Stimulated activated naive CD8-positive, alpha-beta T cell treated with anti-CD3 and anti-CD28 coated beads, Interleukin-15, Interleukin-2, amounts not matched to agents 100 ng/mL and 50 ng/mL, for 24 hours (primary cell): Measurements from ENCODE around the gene ATF1.
A peak's percentile ranks its signal among the peaks of the same experiment; 100 is the strongest.

Source experiments
- H3K27ac Mint-ChIP-seq: one replicate; pipeline ENCODE4 v1.8.0; 2021; ENCODE audit warnings: mild to moderate bottlenecking, mixed read lengths
- H3K27me3 Mint-ChIP-seq: one replicate; pipeline ENCODE4 v1.8.0; 2021; ENCODE audit warnings: mixed read lengths
- H3K36me3 Mint-ChIP-seq: one replicate; pipeline ENCODE4 v1.8.0; 2021; ENCODE audit warnings: low read depth, mixed read lengths
- H3K4me1 Mint-ChIP-seq: one replicate; pipeline ENCODE4 v1.8.0; 2021; ENCODE audit warnings: low read depth, mixed read lengths
- H3K4me3 Mint-ChIP-seq: one replicate; pipeline ENCODE4 v1.8.0; 2021; ENCODE audit warnings: mild to moderate bottlenecking, mixed read lengths
- H3K9me3 Mint-ChIP-seq: one replicate; pipeline ENCODE4 v1.8.0; 2021; ENCODE audit warnings: mixed read lengths

ATF1 gene

GRCh38 chr12:50763639-50764285 is at the start of gene ATF1:
Gene ATF1 (plus strand): TSS chr12:50764101. CDS start chr12:50780146, 16,045 bp downstream.
- Mint-ChIP-seq H3K9me3 (peaks cover 3% of the 10 kb centered on the region), H3K27ac (peak within 1 kb of the TSS; percentile 98), H3K27me3 (no peaks in the 10 kb centered on the region), H3K4me1 (peaks cover 44% of the 10 kb centered on the region), H3K36me3 (peaks cover 5% of the 10 kb centered on the region), H3K4me3 (peak within 1 kb of the TSS; percentile 96)

DNA sequence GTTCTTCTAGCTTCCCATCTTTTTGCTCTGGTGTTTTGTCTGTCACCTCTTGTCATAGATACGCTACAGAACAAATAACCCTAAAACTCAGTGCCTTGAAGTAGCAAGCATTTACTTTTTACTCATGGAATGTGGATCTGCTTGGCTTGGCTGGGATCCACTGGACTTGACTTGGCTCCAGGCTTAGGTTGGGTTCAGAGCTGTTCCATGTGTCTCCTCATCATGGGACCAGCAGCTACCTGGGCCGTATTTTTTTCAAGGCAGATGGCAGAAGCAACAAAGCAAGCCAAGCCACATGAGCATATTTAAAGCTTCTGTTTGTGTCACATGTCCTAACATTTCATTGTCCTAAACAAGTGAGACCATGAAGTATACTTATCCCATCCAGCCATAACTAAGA is 48.7 kb upstream of the ATF1 start:
- no peaks in the 10 kb centered on the region for H3K9me3 Mint-ChIP-seq
- H3K27me3 Mint-ChIP-seq: no peaks in the 10 kb centered on the region
- H3K36me3 Mint-ChIP-seq: peaks cover 50% of the 10 kb centered on the region
- H3K27ac Mint-ChIP-seq: no peak overlapping the region
- H3K4me1 Mint-ChIP-seq: no peaks in the 10 kb centered on the region
- no peak overlapping the region for H3K4me3 Mint-ChIP-seq

GRCh38 chr12:50718760-50719159 is 45.1 kb upstream of the ATF1 start:
- no peaks in the 10 kb centered on the region for H3K9me3 Mint-ChIP-seq

GRCh38 chr12:50720085-50720484 is 43.8 kb upstream of the ATF1 start:
- Mint-ChIP-seq H3K27ac (no peak overlapping the region), H3K27me3 (no peaks in the 10 kb centered on the region), H3K9me3 (no peaks in the 10 kb centered on the region), H3K36me3 (peaks cover 54% of the 10 kb centered on the region), H3K4me3 (no peak overlapping the region), H3K4me1 (peaks cover 4% of the 10 kb centered on the region)

More at GRCh38 chr12:50718760-50719159, 45.1 kb upstream of the ATF1 start:
- Mint-ChIP-seq H3K27ac (no peak overlapping the region), H3K4me3 (no peak overlapping the region), H3K4me1 (peaks cover 4% of the 10 kb centered on the region), H3K36me3 (peaks cover 47% of the 10 kb centered on the region), H3K27me3 (no peaks in the 10 kb centered on the region)

GRCh38 chr12:50720501-50720900 is 43.4 kb upstream of the ATF1 start:
- Mint-ChIP-seq H3K4me1 (peaks cover 4% of the 10 kb centered on the region), H3K27me3 (no peaks in the 10 kb centered on the region), H3K4me3 (no peak overlapping the region), H3K36me3 (peaks cover 54% of the 10 kb centered on the region), H3K9me3 (no peaks in the 10 kb centered on the region), H3K27ac (no peak overlapping the region)

- no peaks in the 10 kb centered on the region for H3K27me3 Mint-ChIP-seq
- H3K4me1 Mint-ChIP-seq: peaks cover 4% of the 10 kb centered on the region
- peaks cover 54% of the 10 kb centered on the region for H3K36me3 Mint-ChIP-seq
- no peak overlapping the region for H3K27ac Mint-ChIP-seq
- no peak overlapping the region for H3K4me3 Mint-ChIP-seq
- H3K9me3 Mint-ChIP-seq: no peaks in the 10 kb centered on the region
Measured at GRCh38 chr12:50723865-50724264, 40.0 kb upstream of the ATF1 start.

DNA sequence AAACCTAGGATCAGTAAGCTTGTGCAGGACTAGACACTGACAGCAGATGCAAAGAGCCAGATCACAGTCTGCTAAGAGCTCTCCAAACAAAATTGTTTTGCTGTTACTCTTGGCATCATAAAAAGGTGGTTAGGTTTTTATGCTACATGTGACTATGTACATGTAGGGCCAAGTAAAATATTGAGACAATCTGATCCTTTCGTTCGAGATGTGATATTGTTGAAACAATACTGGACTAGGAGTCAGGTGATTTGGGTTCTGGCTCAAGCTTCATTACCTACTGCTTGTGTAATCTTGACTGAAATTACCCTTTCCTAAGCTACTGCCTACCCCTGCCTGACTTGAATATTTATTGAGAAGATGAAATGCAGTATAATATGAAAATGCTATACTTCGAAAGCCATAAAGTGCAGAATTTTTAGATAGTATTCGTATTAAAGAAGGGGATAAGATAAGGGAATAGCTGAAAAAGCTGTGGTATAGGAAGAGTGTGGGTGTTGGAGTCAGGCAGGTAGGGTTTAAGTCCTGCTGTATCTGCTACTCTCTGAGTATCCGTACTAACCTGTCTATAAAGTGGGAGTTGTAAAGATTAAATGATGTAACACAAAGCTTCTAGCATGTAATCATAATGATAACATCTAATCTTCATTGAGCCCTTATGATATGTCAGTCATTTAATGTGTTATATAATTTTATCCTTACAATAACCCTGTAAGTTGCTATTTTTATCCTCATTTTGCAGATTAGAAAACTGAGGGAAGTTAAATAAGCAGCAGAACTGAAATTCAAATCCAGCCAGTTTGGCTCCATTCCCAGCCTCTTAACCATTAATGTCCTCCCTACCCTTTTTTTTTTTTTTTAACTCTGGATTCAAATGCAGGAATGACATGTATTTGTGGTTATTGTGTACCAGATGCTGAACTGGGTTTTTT is 38.6 kb upstream of the ATF1 start:
- H3K27me3 Mint-ChIP-seq: no peaks in the 10 kb centered on the region
- H3K4me3 Mint-ChIP-seq: no peak overlapping the region
- H3K9me3 Mint-ChIP-seq: no peaks in the 10 kb centered on the region
- H3K36me3 Mint-ChIP-seq: peaks cover 59% of the 10 kb centered on the region
- H3K27ac Mint-ChIP-seq: no peak overlapping the region
- peaks cover 4% of the 10 kb centered on the region for H3K4me1 Mint-ChIP-seq

- Mint-ChIP-seq H3K4me3 (no peak overlapping the region), H3K27ac (no peak overlapping the region), H3K9me3 (no peaks in the 10 kb centered on the region), H3K4me1 (peaks cover 4% of the 10 kb centered on the region), H3K36me3 (peaks cover 65% of the 10 kb centered on the region), H3K27me3 (no peaks in the 10 kb centered on the region)
Measured at GRCh38 chr12:50727466-50727865, 36.4 kb upstream of the ATF1 start.

DNA sequence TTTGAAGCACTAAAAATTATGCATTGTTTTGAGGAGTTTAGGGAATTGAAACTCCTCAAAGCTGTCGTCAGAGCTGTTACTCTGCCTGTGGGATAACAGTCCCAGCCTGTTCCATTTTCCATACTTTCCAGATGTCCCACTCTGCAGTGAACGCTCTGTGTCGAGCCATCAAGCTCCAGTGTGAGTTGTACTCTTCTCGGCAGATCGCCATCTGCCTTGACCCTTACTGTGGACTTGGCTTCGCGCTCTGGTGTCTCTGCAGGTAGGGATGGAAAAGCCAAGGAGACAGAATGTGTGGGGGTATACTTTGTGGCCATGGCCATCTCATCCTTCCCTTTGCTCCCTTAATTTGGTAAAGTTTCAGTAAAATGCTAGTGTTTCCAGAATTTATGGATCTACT is 35.5 kb upstream of the ATF1 start:
- no peaks in the 10 kb centered on the region for H3K4me1 Mint-ChIP-seq
- no peak overlapping the region for H3K4me3 Mint-ChIP-seq
- H3K9me3 Mint-ChIP-seq: no peaks in the 10 kb centered on the region
- H3K36me3 Mint-ChIP-seq: peaks cover 60% of the 10 kb centered on the region
- H3K27me3 Mint-ChIP-seq: no peaks in the 10 kb centered on the region
- H3K27ac Mint-ChIP-seq: no peak overlapping the region

- Mint-ChIP-seq H3K9me3 (no peaks in the 10 kb centered on the region), H3K4me1 (no peaks in the 10 kb centered on the region), H3K4me3 (no peak overlapping the region), H3K27ac (no peak overlapping the region), H3K36me3 (peaks cover 56% of the 10 kb centered on the region), H3K27me3 (no peaks in the 10 kb centered on the region)
Measured at GRCh38 chr12:50728841-50729240, 35.1 kb upstream of the ATF1 start.

- Mint-ChIP-seq H3K4me1 (no peaks in the 10 kb centered on the region), H3K27me3 (no peaks in the 10 kb centered on the region), H3K36me3 (peaks cover 55% of the 10 kb centered on the region), H3K27ac (no peak overlapping the region), H3K4me3 (no peak overlapping the region), H3K9me3 (no peaks in the 10 kb centered on the region)
Measured at GRCh38 chr12:50732591-50732990, 31.3 kb upstream of the ATF1 start.

DNA sequence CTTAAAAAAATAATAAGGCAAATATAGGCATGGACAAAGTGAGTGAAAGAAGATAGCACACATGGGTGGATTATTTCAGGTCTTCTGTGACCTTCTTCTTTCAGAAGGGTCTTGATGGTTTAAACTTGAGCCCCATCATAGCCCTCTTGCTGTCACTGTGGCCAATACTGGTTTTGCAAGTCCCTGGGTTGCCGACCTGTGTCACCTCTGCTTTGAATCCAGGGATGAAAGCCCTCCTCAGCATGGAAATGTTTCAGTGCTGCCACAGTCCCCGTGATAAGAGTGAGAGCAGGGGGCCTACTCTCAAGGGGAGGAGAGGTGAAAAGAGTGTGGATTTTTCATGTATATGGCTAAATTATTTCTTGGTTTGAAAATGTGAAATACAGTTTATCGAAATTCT is 30.2 kb upstream of the ATF1 start:
- no peaks in the 10 kb centered on the region for H3K9me3 Mint-ChIP-seq
- H3K4me1 Mint-ChIP-seq: no peaks in the 10 kb centered on the region
- peaks cover 54% of the 10 kb centered on the region for H3K36me3 Mint-ChIP-seq
- H3K4me3 Mint-ChIP-seq: no peak overlapping the region
- no peaks in the 10 kb centered on the region for H3K27me3 Mint-ChIP-seq
- no peak overlapping the region for H3K27ac Mint-ChIP-seq

DNA sequence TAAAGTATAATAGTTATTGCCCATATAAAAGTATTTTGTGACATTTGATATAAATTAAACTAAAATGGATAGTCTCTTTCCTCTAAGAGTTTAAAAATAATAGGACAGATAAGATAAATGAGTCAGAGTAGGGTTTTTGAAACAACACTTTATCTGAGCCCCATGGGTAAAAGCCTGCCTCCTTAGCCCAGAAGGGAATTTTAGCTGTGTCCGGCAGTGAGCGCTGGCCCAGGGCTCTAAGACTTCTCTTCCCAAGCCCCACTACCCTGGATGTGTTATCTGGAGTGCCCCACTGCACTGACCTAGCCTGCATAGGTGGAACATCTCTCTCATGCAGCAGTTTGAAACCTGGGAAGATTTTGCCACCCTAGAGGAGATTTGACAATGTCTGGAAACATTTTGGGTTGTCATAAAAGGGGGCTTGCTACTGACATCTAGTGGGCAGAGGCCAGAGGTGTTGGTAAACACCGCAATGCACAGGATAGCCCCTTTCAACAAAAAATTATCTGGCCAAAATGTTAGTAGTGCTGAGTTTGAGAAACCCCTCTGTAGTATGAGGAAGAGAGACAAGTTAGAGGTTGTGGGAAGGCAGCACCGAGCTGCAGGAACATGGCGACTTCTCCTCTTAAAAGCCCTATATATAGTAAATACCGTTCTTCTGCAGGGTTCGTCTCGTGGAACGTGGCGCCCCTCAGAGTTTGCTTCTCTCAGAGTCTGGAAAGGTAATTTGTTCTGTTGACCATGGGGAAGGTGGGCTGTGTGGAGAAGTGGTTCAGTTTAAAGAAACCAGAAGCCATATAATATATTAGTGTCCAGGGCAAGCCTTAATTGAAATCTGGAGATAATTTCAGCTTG is 29.3 kb upstream of the ATF1 start:
- peaks cover 58% of the 10 kb centered on the region for H3K36me3 Mint-ChIP-seq
- H3K27me3 Mint-ChIP-seq: no peaks in the 10 kb centered on the region
- H3K4me1 Mint-ChIP-seq: no peaks in the 10 kb centered on the region
- no peak overlapping the region for H3K27ac Mint-ChIP-seq
- H3K4me3 Mint-ChIP-seq: no peak overlapping the region
- H3K9me3 Mint-ChIP-seq: no peaks in the 10 kb centered on the region

GRCh38 chr12:50739611-50740010 is 24.3 kb upstream of the ATF1 start:
- H3K27ac Mint-ChIP-seq: no peak overlapping the region
- peaks cover 68% of the 10 kb centered on the region for H3K36me3 Mint-ChIP-seq
- no peak overlapping the region for H3K4me3 Mint-ChIP-seq

GRCh38 chr12:50740307-50740706 is 23.6 kb upstream of the ATF1 start:
- Mint-ChIP-seq H3K9me3 (no peaks in the 10 kb centered on the region), H3K4me3 (no peak overlapping the region), H3K36me3 (peaks cover 63% of the 10 kb centered on the region), H3K4me1 (no peaks in the 10 kb centered on the region), H3K27me3 (no peaks in the 10 kb centered on the region), H3K27ac (peak overlapping the region; percentile 28)

More at GRCh38 chr12:50739611-50740010, 24.3 kb upstream of the ATF1 start:
- Mint-ChIP-seq H3K9me3 (no peaks in the 10 kb centered on the region), H3K27me3 (no peaks in the 10 kb centered on the region), H3K4me1 (no peaks in the 10 kb centered on the region)
